Glomerular endothelial cell (primary cell): ENCODE data around the gene OXER1. TPM values are rescaled to one million over a fixed set of nuclear protein-coding genes. Genes with fewer than 3 reads are reported as not detected.

Experiments used
- DNase-seq: peaks from one replicate; pipeline ENCODE4 v3.0.0-alpha.2; 2011; ENCODE audit warnings: low read depth, low spot score; ENCODE audit errors: extremely low read depth
- total RNA-seq: library from RNA; depleted of rRNA; stranded (reverse); fragments of >200 nt; gene quantifications from 2 replicates; pipeline ENCODE4 v1.2.3, GENCODE V29; 2015

OXER1 gene
- total RNA-seq, 1 donor from 2014 or later, result not detected

GRCh38 chr2:42794271-42795046 lies 30.5 kb upstream of the OXER1 start:
- DNase-seq, result no peak

GRCh38 chr2:42793334-42794270 lies 29.7 kb upstream of the OXER1 start:
- no peak for DNase-seq

GRCh38 chr2:42792583-42793333 lies 28.8 kb upstream of the OXER1 start, which contains the start of gene HAAO:
TSS of gene HAAO (minus strand) at chr2:42792583. CDS start at chr2:42792536, 47 bp downstream.
- no peak for DNase-seq

- no peak for DNase-seq
Observed at GRCh38 chr2:42792087-42792582, 28.2 kb upstream of the OXER1 start.

- no peak for DNase-seq
Observed at GRCh38 chr2:42791606-42792005, 27.7 kb upstream of the OXER1 start.

- DNase-seq, result no peak
Observed at GRCh38 chr2:42789751-42790150, 25.8 kb upstream of the OXER1 start.

GRCh38 chr2:42788882-42789281 lies 24.9 kb upstream of the OXER1 start:
- DNase-seq, result no peak

- no peak for DNase-seq
Observed at GRCh38 chr2:42788478-42788793, 24.5 kb upstream of the OXER1 start.

- no peak for DNase-seq
Observed at GRCh38 chr2:42787788-42788477, 24.0 kb upstream of the OXER1 start.

GRCh38 chr2:42787424-42787787 lies 23.5 kb upstream of the OXER1 start:
- DNase-seq, result no peak

- no peak for DNase-seq
Observed at GRCh38 chr2:42786561-42787345, 22.8 kb upstream of the OXER1 start.

GRCh38 chr2:42784204-42784880 lies 20.4 kb upstream of the OXER1 start:
- DNase-seq, result no peak

- no peak for DNase-seq
Observed at GRCh38 chr2:42783511-42783910, 19.6 kb upstream of the OXER1 start.

GRCh38 chr2:42781181-42781580 lies 17.2 kb upstream of the OXER1 start:
- DNase-seq, result no peak

GRCh38 chr2:42777883-42778805 lies 14.2 kb upstream of the OXER1 start:
- DNase-seq, result no peak

- no peak for DNase-seq
Observed at GRCh38 chr2:42775810-42776209, 11.9 kb upstream of the OXER1 start.

GRCh38 chr2:42775186-42775585 lies 11.3 kb upstream of the OXER1 start:
- DNase-seq, result no peak

- no peak for DNase-seq
Observed at GRCh38 chr2:42771546-42772153, 7.7 kb upstream of the OXER1 start.
